Measurements from ENCODE around the gene NKX3-2.

NKX3-2 gene

DNA sequence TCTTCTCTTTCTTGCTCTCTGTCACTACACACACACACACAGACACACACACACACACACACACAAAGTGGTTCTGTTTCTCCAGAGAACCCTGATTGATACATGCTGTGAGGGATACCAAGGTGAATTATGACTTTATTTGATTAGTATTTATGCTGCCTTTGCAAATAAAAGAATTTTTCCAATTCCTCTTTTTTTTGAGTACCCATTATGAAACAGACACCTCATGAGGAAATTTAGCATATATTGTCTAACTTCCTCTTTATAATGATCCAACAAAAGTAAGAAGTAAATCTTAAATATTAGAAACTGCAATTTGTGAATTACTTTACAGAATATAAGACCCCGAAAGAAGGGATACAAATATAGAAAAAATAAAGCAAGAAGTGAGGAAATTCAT, 45.8 kb downstream of the NKX3-2 start:
- TF ChIP-seq, protein P1, sequence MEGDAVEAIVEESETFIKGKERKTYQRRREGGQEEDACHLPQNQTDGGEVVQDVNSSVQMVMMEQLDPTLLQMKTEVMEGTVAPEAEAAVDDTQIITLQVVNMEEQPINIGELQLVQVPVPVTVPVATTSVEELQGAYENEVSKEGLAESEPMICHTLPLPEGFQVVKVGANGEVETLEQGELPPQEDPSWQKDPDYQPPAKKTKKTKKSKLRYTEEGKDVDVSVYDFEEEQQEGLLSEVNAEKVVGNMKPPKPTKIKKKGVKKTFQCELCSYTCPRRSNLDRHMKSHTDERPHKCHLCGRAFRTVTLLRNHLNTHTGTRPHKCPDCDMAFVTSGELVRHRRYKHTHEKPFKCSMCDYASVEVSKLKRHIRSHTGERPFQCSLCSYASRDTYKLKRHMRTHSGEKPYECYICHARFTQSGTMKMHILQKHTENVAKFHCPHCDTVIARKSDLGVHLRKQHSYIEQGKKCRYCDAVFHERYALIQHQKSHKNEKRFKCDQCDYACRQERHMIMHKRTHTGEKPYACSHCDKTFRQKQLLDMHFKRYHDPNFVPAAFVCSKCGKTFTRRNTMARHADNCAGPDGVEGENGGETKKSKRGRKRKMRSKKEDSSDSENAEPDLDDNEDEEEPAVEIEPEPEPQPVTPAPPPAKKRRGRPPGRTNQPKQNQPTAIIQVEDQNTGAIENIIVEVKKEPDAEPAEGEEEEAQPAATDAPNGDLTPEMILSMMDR (conservative IDR thresholded peaks at IDR 0.05; ENCODE audit: low read depth, low read length), result no peak
- H3K4me3 ChIP-seq (ENCODE audit: low read depth, low read length), result no peak overlapping the region
- DNase-seq (ENCODE audit: low read depth), result no peak

DNA sequence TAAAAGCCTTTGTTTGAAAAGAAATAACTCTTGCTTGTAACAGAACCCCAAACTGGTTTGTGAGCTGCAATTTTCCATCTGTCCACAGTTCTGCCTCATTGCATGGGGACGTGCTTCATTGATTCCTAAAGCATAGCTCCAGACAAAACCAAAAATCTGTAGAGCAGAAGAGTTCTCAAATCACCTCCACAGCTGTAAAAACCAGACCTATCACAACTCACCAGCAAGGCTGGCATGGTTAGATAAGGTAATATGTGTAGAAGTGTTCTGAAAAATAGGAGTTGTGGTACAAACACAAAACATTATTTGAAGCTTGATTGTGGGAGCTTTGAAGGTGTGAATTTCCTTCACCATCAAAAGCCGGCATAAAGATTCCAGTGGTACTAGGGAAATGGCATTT, 47.7 kb downstream of the NKX3-2 start:
- no peak overlapping the region for H3K4me3 ChIP-seq (ENCODE audit: low read depth, low read length)
- TF ChIP-seq, protein P1 (conservative IDR thresholded peaks at IDR 0.05; ENCODE audit: low read depth, low read length), result no peak
- DNase-seq (ENCODE audit: low read depth), result no peak

DNA sequence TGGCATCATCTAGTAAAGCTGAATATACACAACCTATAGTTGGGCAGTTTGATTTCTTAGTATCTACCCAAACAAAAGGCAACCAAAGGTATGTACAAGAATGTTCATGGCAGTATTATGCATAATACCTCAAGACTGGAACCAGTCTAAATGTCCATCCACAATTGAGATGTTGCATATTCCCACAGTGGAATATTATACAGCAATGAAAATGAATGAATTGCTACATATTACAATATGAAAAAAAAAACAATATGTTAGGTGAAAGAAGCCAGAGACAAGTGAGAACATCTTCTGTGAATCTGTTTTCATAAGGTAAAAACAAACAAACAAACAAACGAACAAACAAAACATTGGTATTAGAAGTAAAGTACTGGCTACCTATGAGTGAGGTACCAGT, 48.6 kb downstream of the NKX3-2 start:
- no peak overlapping the region for H3K4me3 ChIP-seq (ENCODE audit: low read depth, low read length)
- TF ChIP-seq, protein P1 (conservative IDR thresholded peaks at IDR 0.05; ENCODE audit: low read depth, low read length), result no peak
- DNase-seq (ENCODE audit: low read depth), result no peak

DNA sequence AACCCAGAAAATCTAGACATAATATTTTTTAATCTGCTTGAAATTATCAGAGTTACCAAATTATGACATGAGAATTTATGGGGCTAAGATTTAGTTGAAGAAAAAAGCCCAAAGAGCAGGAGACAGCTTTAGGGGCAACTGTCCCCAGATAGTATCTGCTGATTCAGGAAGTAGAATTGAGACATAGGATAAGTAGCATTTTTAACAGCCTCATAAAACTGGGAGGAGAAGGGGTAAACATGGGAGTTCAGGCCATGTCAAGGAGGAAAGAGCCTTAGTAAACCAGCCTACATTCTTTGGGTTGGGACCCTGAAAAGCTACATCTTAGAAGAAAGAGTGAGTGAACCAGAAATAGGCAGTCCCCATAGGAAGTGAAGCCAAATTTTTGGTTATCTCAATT, 50.5 kb downstream of the NKX3-2 start:
- no peak for DNase-seq (ENCODE audit: low read depth)
- TF ChIP-seq, protein P1 (conservative IDR thresholded peaks at IDR 0.05; ENCODE audit: low read depth, low read length), result no peak
- no peak overlapping the region for H3K4me3 ChIP-seq (ENCODE audit: low read depth, low read length)

DNA sequence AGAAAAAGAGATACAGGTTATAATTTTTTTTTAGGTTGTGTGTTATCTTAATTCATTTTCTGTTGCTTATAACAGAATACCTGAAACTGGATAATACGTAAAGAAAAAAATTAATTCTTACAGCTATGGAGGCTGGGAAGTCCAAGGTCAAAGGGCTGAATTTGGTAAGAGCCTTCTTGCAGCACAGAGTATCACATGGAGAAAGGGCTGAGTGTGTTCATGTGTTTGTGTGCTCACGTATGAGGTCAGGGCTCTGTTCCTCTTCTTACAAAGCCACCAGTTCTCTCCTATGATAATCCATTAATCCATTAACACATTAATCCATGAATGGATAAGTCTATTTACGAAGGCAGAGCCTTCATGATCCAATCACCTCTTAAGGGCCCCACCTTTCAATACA, 51.6 kb downstream of the NKX3-2 start:
- TF ChIP-seq, protein P1 (conservative IDR thresholded peaks at IDR 0.05; ENCODE audit: low read depth, low read length), result no peak
- H3K4me3 ChIP-seq (ENCODE audit: low read depth, low read length), result no peak overlapping the region
- no peak for DNase-seq (ENCODE audit: low read depth)
